HepG2 (cell line): Measurements from ENCODE around the gene ELN.

ENCODE experiments used
- ADNP ChIP-seq: sonication (generic); formaldehyde crosslinking; IDR thresholded peaks from 2 replicates; pipeline ENCODE4 v1.4.0; 2020; ENCODE audit warnings: missing genetic modification reagents
- BRCA1 ChIP-seq: sonication (generic); formaldehyde crosslinking; IDR thresholded peaks from 2 replicates; pipeline ENCODE4 v1.4.0; 2020; ENCODE audit warnings: missing genetic modification reagents
- CTCF ChIP-seq: sonication (generic); formaldehyde crosslinking; IDR thresholded peaks from 2 replicates; pipeline ENCODE4 v1.5.0; 2020; ENCODE audit warnings: mild to moderate bottlenecking, missing genetic modification reagents, moderate library complexity
- KIAA2018 ChIP-seq: sonication (generic); formaldehyde crosslinking; IDR thresholded peaks from 2 replicates; pipeline ENCODE4 v1.5.0; 2020; ENCODE audit warnings: mild to moderate bottlenecking, missing genetic modification reagents, borderline replicate concordance
- NPAS2 ChIP-seq: sonication (generic); formaldehyde crosslinking; IDR thresholded peaks from 2 replicates; pipeline ENCODE4 v1.8.0; 2022; ENCODE audit warnings: mild to moderate bottlenecking, missing genetic modification reagents, borderline replicate concordance
- TFDP1 ChIP-seq: IDR thresholded peaks from 2 replicates; pipeline ENCODE4 v1.6.1; 2016; ENCODE audit warnings: missing compliant biosample characterization, missing genetic modification reagents, borderline replicate concordance
- ZNF180 ChIP-seq: sonication (generic); formaldehyde crosslinking; IDR thresholded peaks from 2 replicates; pipeline ENCODE4 v1.4.0; 2020; ENCODE audit warnings: low read depth, missing genetic modification reagents, borderline replicate concordance
- ZNF33B ChIP-seq: sonication (generic); formaldehyde crosslinking; IDR thresholded peaks from 2 replicates; pipeline ENCODE4 v1.5.1; 2020; ENCODE audit warnings: mild to moderate bottlenecking, missing genetic modification reagents

- no peak for TF ChIP-seq ADNP (CRISPR knock-in tag)
- no peak for TF ChIP-seq CTCF
- no peak for TF ChIP-seq KIAA2018 (CRISPR knock-in tag)
- TF ChIP-seq NPAS2 (CRISPR knock-in tag) = no peak
- TF ChIP-seq TFDP1 (CRISPR knock-in tag) = no peak
- TF ChIP-seq BRCA1 (CRISPR knock-in tag) = no peak
- no peak for TF ChIP-seq ZNF180
- no peak for TF ChIP-seq ZNF33B (CRISPR knock-in tag)
Observed at GRCh38 chr7:74020390-74020789, 7.6 kb upstream of the ELN start.
